Adrenal gland (tissue), 12 donors: Measurements from ENCODE around the gene FKBP2. TPM values are rescaled to one million over a fixed set of nuclear protein-coding genes. Genes with fewer than 3 reads are reported as not detected.

Experiments used
- DNase-seq, 7 donors: peaks; one replicate each; pipeline ENCODE4 v3.0.0-alpha.2; 2019 to 2020
- H3K27ac ChIP-seq, 5 donors: fragments of 200-600 bp; sonication (generic) in 4 of 5; 1 replicate in 3 of 5; 2 replicates in 2 of 5; pipeline versions ENCODE4 v1.5.1 to v1.8.0; 2016 to 2020; ENCODE audit warnings: mild to moderate bottlenecking in 1 of 5
- H3K27me3 ChIP-seq: fragments of 200-600 bp; 2 replicates; pipeline ENCODE4 v1.8.0; 2021
- H3K36me3 ChIP-seq, 2 donors: fragments of 200-600 bp; replicated peaks in 1 of 2; 1 replicate in 1 of 2; 2 replicates in 1 of 2; pipeline versions ENCODE4 v1.5.1 to v1.8.0; 2018 to 2022
- H3K4me1 ChIP-seq, 2 donors: fragments of 200-600 bp; replicated peaks in 1 of 2; 1 replicate in 1 of 2; 2 replicates in 1 of 2; pipeline versions ENCODE4 v1.5.1 to v1.8.0; 2018 to 2021
- H3K4me3 ChIP-seq, 4 donors: fragments of 200-600 bp; sonication (generic) in 3 of 4; one replicate each; pipeline ENCODE4 v1.5.1; 2016 to 2018
- H3K9me3 ChIP-seq, 3 donors: fragments of 200-600 bp; sonication (generic) in 1 of 3; replicated peaks in 1 of 3; 1 replicate in 2 of 3; 2 replicates in 1 of 3; pipeline versions ENCODE4 v1.5.1 to v1.8.0; 2016 to 2021
- CTCF ChIP-seq, 6 experiments: fragments of 450-650 bp in 4 of 6; fragments of 200-600 bp in 2 of 6; sonication (generic) in 1 of 6; IDR thresholded peaks; 1 replicate in 5 of 6; 2 replicates in 1 of 6; pipeline versions ENCODE4 v1.5.1 to v1.8.0; 2016 to 2021; ENCODE audit warnings: antibody characterized with exemption in 6 of 6, mild to moderate bottlenecking in 2 of 6, moderate library complexity in 1 of 6
- POLR2A ChIP-seq, 2 donors: fragments of 450-650 bp; IDR thresholded peaks; one replicate each; pipeline ENCODE4 v1.6.1; 2017; ENCODE audit warnings: antibody characterized with exemption in 2 of 2, mild to moderate bottlenecking in 2 of 2, moderate library complexity in 1 of 2
- WGBS, 4 donors: extraction: QIAGEN DNeasy Blood & Tissue Kit in 2 of 4; methylation state at CpG; one replicate each; pipeline versions ENCODE4 v1.1.5 to v1.1.7; 2013 to 2017; 5-methylcytosine and 5-hydroxymethylcytosine counted together
- intact Hi-C, 2 donors: fragments of 100-400 bp; cut with DNase I; formaldehyde crosslinking; loops; one replicate each; pipeline versions ENCODE4 v1.14.1 to v1.15.0; 2022 to 2023
- polyA plus RNA-seq, 3 donors: library from polyadenylated mRNA; stranded (reverse); fragments of 200-250 nt in 2 of 3; fragments of 350-450 nt in 1 of 3; fragmentation: Illumina TruSeq in 1 of 3; extraction: RNeasy Lipid Tissue Mini Kit (QIAGEN cat#74804) in 1 of 3; gene quantifications; one replicate each; pipeline ENCODE4 v1.2.3, GENCODE V29; 2013 to 2014
- total RNA-seq, 9 donors: library from RNA; depleted of rRNA in 4 of 9; stranded (reverse); fragments of >200 nt in 4 of 9; fragments of 120-200 nt in 1 of 9; fragmentation: NEBNext Ultra II Directional in 1 of 9; extraction: Animal tissue kit (Norgen Biotek cat#: 25700) in 1 of 9; gene quantifications; one replicate each; pipeline versions ENCODE4 v1.1.0 to v1.2.4, GENCODE V29; 2013 to 2023
- donor health status: healthy with polysubstance abuse.
- donor health status: Bipolar disorder and iron deficiency.
- donor health status: DM: yes; HTN: yes; CAD: no.
- donor health status: DM: no; HTN: no; CAD: no.
- donor health status: DM: no; HTN: no; CAD: no.
- donor health status: DM: yes; HTN: yes; CAD: no.

FKBP2 gene
- total and polyA plus RNA-seq, 12 donors, result 76.1 to 812 (median 106) TPM

GRCh38 chr11:64281957-64282770 lies 41.3 kb downstream of the FKBP2 start:
- H3K27me3 ChIP-seq, result no peaks in the 10 kb centered on the region
- no peaks in the 10 kb centered on the region for H3K9me3 ChIP-seq
- H3K27ac ChIP-seq, result no peak overlapping the region
- peaks cover 0 to 17% of the 10 kb centered on the region in 2 donors for H3K36me3 ChIP-seq
- no peak for DNase-seq
- WGBS, 4 donors, result 92 to 96% (median 95%) methylated on average over 22 of the region's 22 CpGs
- TF ChIP-seq POLR2A (IDR thresholded peaks at IDR 0.05) (no peak), CTCF (IDR thresholded peaks at IDR 0.05) (no peak)
- no peak overlapping the region for H3K4me3 ChIP-seq
- H3K4me1 ChIP-seq, result peaks cover 15 to 19% of the 10 kb centered on the region in 2 donors
- intact Hi-C loops, result no loop called here

- no peaks in the 10 kb centered on the region for H3K27me3 ChIP-seq
- WGBS, 4 donors, result 90 to 94% (median 93%) methylated on average over 3 of the region's 3 CpGs
- no peak overlapping the region for H3K4me3 ChIP-seq
- no peak for DNase-seq
- peaks cover 15 to 19% of the 10 kb centered on the region in 2 donors for H3K4me1 ChIP-seq
- intact Hi-C loops, result no loop called here
- peaks cover 0 to 11% of the 10 kb centered on the region in 2 donors for H3K36me3 ChIP-seq
- TF ChIP-seq POLR2A (IDR thresholded peaks at IDR 0.05) (no peak), CTCF (IDR thresholded peaks at IDR 0.05) (no peak)
- no peak overlapping the region for H3K27ac ChIP-seq
- H3K9me3 ChIP-seq, result no peaks in the 10 kb centered on the region
Observed at GRCh38 chr11:64283092-64283491, 42.2 kb downstream of the FKBP2 start.

- Histone ChIP-seq H3K4me1 (peaks cover 15 to 19% of the 10 kb centered on the region in 2 donors), H3K27me3 (no peaks in the 10 kb centered on the region), H3K9me3 (no peaks in the 10 kb centered on the region), H3K4me3 (peak within 1 kb of the TSS; percentile 57 to 93 (median 75)), H3K27ac (peak within 1 kb of the TSS; percentile 77 to 94 (median 87)), H3K36me3 (peaks cover 0 to 3% of the 10 kb centered on the region in 2 donors)
- peak; percentile 96 to 98 (median 97) for DNase-seq
- TF ChIP-seq CTCF (IDR thresholded peaks at IDR 0.05) (no peak), POLR2A (IDR thresholded peaks at IDR 0.05) (peak in 1 of 2 donors; percentile 55)
- 2 to 52% (median 6%) methylated on average over 2 to 44 of the region's 44 CpGs for WGBS, 4 donors
- intact Hi-C loops, result no loop called here
Observed at GRCh38 chr11:64284048-64284961, 43.4 kb downstream of the FKBP2 start, which contains the start of gene BAD. Gene BAD (minus strand): TSS chr11:64284665. CDS start chr11:64284368, 297 bp downstream.
